Endodermal cell (in vitro differentiated cells): ENCODE results near the gene RPTOR. TPM values are rescaled to one million over a fixed set of nuclear protein-coding genes. Genes with fewer than 3 reads are reported as not detected.

Source experiments
- DNase-seq: peaks from one replicate; pipeline ENCODE4 v3.0.0-alpha.2; 2017
- H3K27ac ChIP-seq: 2 replicates; pipeline ENCODE4 v1.5.1; 2013; ENCODE audit warnings: mild to moderate bottlenecking, low read depth, low read length, moderate library complexity
- H3K27me3 ChIP-seq: 2 replicates; pipeline ENCODE4 v1.6.1; 2013; ENCODE audit warnings: mild to moderate bottlenecking, low read length, moderate library complexity; ENCODE audit not compliant: insufficient read depth, control insufficient read depth, poor library complexity, severe bottlenecking
- H3K36me3 ChIP-seq: 2 replicates; pipeline ENCODE4 v1.7.0; 2013; ENCODE audit warnings: mild to moderate bottlenecking, low read length, moderate library complexity; ENCODE audit not compliant: control insufficient read depth, insufficient read depth
- H3K4me1 ChIP-seq: one replicate; pipeline ENCODE4 v1.7.0; 2013; ENCODE audit warnings: low read length; ENCODE audit not compliant: control insufficient read depth, insufficient read depth
- H3K4me3 ChIP-seq: 2 replicates; pipeline ENCODE4 v1.5.1; 2013; ENCODE audit warnings: mild to moderate bottlenecking, low read length, moderate library complexity
- H3K9ac ChIP-seq: 2 replicates; pipeline ENCODE4 v1.6.1; 2013; ENCODE audit warnings: mild to moderate bottlenecking, low read length, moderate library complexity; ENCODE audit not compliant: poor library complexity, severe bottlenecking; ENCODE audit errors: extremely low read depth
- H3K9me3 ChIP-seq: 2 replicates; pipeline ENCODE4 v1.6.1; 2013; ENCODE audit warnings: mild to moderate bottlenecking, low read length, moderate library complexity; ENCODE audit not compliant: control insufficient read depth
- H3K27ac Mint-ChIP-seq: 2 replicates; pipeline ENCODE4 v1.8.0; 2020; ENCODE audit warnings: mixed read lengths
- H3K27me3 Mint-ChIP-seq: 2 replicates; pipeline ENCODE4 v1.8.0; 2021; ENCODE audit warnings: mild to moderate bottlenecking, mixed read lengths; ENCODE audit not compliant: insufficient read depth
- H3K36me3 Mint-ChIP-seq: 2 replicates; pipeline ENCODE4 v1.8.0; 2020; ENCODE audit warnings: low read depth, mixed read lengths
- H3K4me1 Mint-ChIP-seq: 2 replicates; pipeline ENCODE4 v1.8.0; 2020; ENCODE audit warnings: mixed read lengths
- H3K4me3 Mint-ChIP-seq: 2 replicates; pipeline ENCODE4 v1.8.0; 2020; ENCODE audit warnings: mild to moderate bottlenecking, moderate library complexity, mixed read lengths
- H3K9me3 Mint-ChIP-seq: 2 replicates; pipeline ENCODE4 v1.8.0; 2020; ENCODE audit warnings: mild to moderate bottlenecking, mixed read lengths
- CTCF ChIP-seq: fragments of 200-600 bp; sonication (generic); conservative IDR thresholded peaks from 2 replicates; pipeline ENCODE4 v1.5.0; 2021; ENCODE audit warnings: antibody characterized with exemption, mild to moderate bottlenecking
- WGBS, 2 experiments: methylation state at CpG; one replicate each; pipeline versions ENCODE4 v1.1.5 to v1.1.7; 2013; ENCODE audit warnings: missing lambda C conversion rate in 2 of 2, mixed read lengths in 1 of 2; ENCODE audit not compliant: insufficient coverage in 1 of 2, insufficient read length in 1 of 2; 5-methylcytosine and 5-hydroxymethylcytosine counted together
- total RNA-seq, 2 donors: library from RNA; stranded (reverse); fragmentation: NEBNext Ultra II Directional in 1 of 2; extraction: Animal tissue kit (Norgen Biotek cat#: 25700) in 1 of 2; gene quantifications; 2 replicates in 1 of 2; 3 replicates in 1 of 2; pipeline ENCODE4 v1.2.1, GENCODE V29; 2021

RPTOR gene
- total RNA-seq, 2 donors from 2014 or later: 45.1 to 53.4 TPM

GRCh38 chr17:80885947-80886582 lies 341.4 kb downstream of the RPTOR start:
- Mint-ChIP-seq H3K27me3 (no peaks in the 10 kb centered on the region), H3K4me3 (no peak overlapping the region), H3K4me1 (no peaks in the 10 kb centered on the region), H3K27ac (no peak overlapping the region), H3K9me3 (no peaks in the 10 kb centered on the region), H3K36me3 (peaks cover 41% of the 10 kb centered on the region)
- no peak for TF ChIP-seq CTCF
- no peak for DNase-seq
- Histone ChIP-seq H3K27ac (no peak overlapping the region), H3K27me3 (no peaks in the 10 kb centered on the region), H3K9me3 (no peaks in the 10 kb centered on the region), H3K36me3 (peaks cover 26% of the 10 kb centered on the region), H3K9ac (no peak overlapping the region), H3K4me3 (no peak overlapping the region), H3K4me1 (no peaks in the 10 kb centered on the region)
- 93 to 98% methylated on average over 19 to 22 of the region's 22 CpGs for WGBS, 2 experiments

- H3K9me3 Mint-ChIP-seq: no peaks in the 10 kb centered on the region
- peak overlapping the region; percentile 64 for H3K27ac Mint-ChIP-seq
- no peak overlapping the region for H3K9ac ChIP-seq
- H3K9me3 ChIP-seq: no peaks in the 10 kb centered on the region
- H3K4me1 Mint-ChIP-seq: no peaks in the 10 kb centered on the region
- 94 to 97% methylated on average over 15 to 41 of the region's 42 CpGs for WGBS, 2 experiments
- no peak for DNase-seq
- peaks cover 37% of the 10 kb centered on the region for H3K36me3 Mint-ChIP-seq
- peaks cover 27% of the 10 kb centered on the region for H3K36me3 ChIP-seq
- no peaks in the 10 kb centered on the region for H3K27me3 ChIP-seq
- no peaks in the 10 kb centered on the region for H3K4me1 ChIP-seq
- no peak for TF ChIP-seq CTCF
- no peak overlapping the region for H3K4me3 ChIP-seq
- no peak overlapping the region for H3K4me3 Mint-ChIP-seq
- no peaks in the 10 kb centered on the region for H3K27me3 Mint-ChIP-seq
- no peak overlapping the region for H3K27ac ChIP-seq
Measured at GRCh38 chr17:80886641-80887573, 342.3 kb downstream of the RPTOR start.

GRCh38 chr17:80887639-80888175 lies 343.1 kb downstream of the RPTOR start:
- no peak overlapping the region for H3K4me3 Mint-ChIP-seq
- H3K9me3 Mint-ChIP-seq: no peaks in the 10 kb centered on the region
- no peaks in the 10 kb centered on the region for H3K27me3 ChIP-seq
- peaks cover 34% of the 10 kb centered on the region for H3K36me3 Mint-ChIP-seq
- H3K9me3 ChIP-seq: no peaks in the 10 kb centered on the region
- no peak overlapping the region for H3K27ac Mint-ChIP-seq
- no peak overlapping the region for H3K9ac ChIP-seq
- H3K4me3 ChIP-seq: no peak overlapping the region
- WGBS, 2 experiments: 83 to 87% methylated on average over 4 to 6 of the region's 10 CpGs
- H3K4me1 Mint-ChIP-seq: no peaks in the 10 kb centered on the region
- H3K4me1 ChIP-seq: no peaks in the 10 kb centered on the region
- H3K27me3 Mint-ChIP-seq: no peaks in the 10 kb centered on the region
- peaks cover 22% of the 10 kb centered on the region for H3K36me3 ChIP-seq
- H3K27ac ChIP-seq: no peak overlapping the region
- TF ChIP-seq CTCF: no peak
- no peak for DNase-seq
